HG03457 (cell line): ENCODE results near the gene ETS2.

Source experiments
- ATAC-seq: cut with Tn5 transposase; IDR thresholded peaks from one replicate; pipeline ENCODE4 v1.9.1; 2021; ENCODE audit warnings: moderate number of reproducible peaks; ENCODE audit not compliant: unreplicated experiment

The ETS2 gene

GRCh38 chr21:38800924-38801744 is 4.6 kb upstream of the ETS2 start:
- ATAC-seq, result no peak

GRCh38 chr21:38802050-38803026 is 3.4 kb upstream of the ETS2 start:
- no peak for ATAC-seq

GRCh38 chr21:38803075-38803660 is 2.6 kb upstream of the ETS2 start:
- ATAC-seq, result no peak

GRCh38 chr21:38804030-38804788 is 1.5 kb upstream of the ETS2 start:
- ATAC-seq, result no peak

GRCh38 chr21:38804789-38805327 is 871 bp upstream of the ETS2 start:
- peak; percentile 23 for ATAC-seq

- no peak for ATAC-seq
Measured at GRCh38 chr21:38806153-38806941, 618 bp downstream of the ETS2 start.

GRCh38 chr21:38806942-38807284 is 1.2 kb downstream of the ETS2 start:
- ATAC-seq, result no peak

GRCh38 chr21:38807441-38807871 is 1.7 kb downstream of the ETS2 start:
- ATAC-seq, result no peak

GRCh38 chr21:38807986-38808385 is 2.3 kb downstream of the ETS2 start:
- no peak for ATAC-seq

- no peak for ATAC-seq
Measured at GRCh38 chr21:38809198-38809878, 3.6 kb downstream of the ETS2 start.

- ATAC-seq, result no peak
Measured at GRCh38 chr21:38810034-38810825, 4.5 kb downstream of the ETS2 start.

GRCh38 chr21:38810826-38811164 is 5.1 kb downstream of the ETS2 start:
- no peak for ATAC-seq

- no peak for ATAC-seq
Measured at GRCh38 chr21:38811257-38811656, 5.5 kb downstream of the ETS2 start.

- no peak for ATAC-seq
Measured at GRCh38 chr21:38813143-38813542, 7.4 kb downstream of the ETS2 start.

GRCh38 chr21:38813547-38813946 is 7.8 kb downstream of the ETS2 start:
- ATAC-seq, result no peak

GRCh38 chr21:38814126-38815059 is 8.7 kb downstream of the ETS2 start:
- no peak for ATAC-seq

GRCh38 chr21:38815060-38815405 is 9.3 kb downstream of the ETS2 start:
- no peak for ATAC-seq
